GM18868 (cell line): ENCODE measurements around the gene TTC9.
"Not testable (repeated sequence)": the region's sequence is repeated elsewhere in the genome, so short reads cannot be mapped to it uniquely, and the experiment has no call there.

Experiments
- ATAC-seq: cut with Tn5 transposase; IDR thresholded peaks from one replicate; pipeline ENCODE4 v1.9.1; 2021; ENCODE audit warnings: mild to moderate bottlenecking, moderate library complexity; ENCODE audit not compliant: unreplicated experiment

Gene TTC9

GRCh38 chr14:70671652-70672644 is 30.2 kb downstream of the TTC9 start:
- ATAC-seq = no peak

GRCh38 chr14:70677341-70677740 is 35.6 kb downstream of the TTC9 start:
- no peak for ATAC-seq

GRCh38 chr14:70680748-70681147 is 39.0 kb downstream of the TTC9 start:
- no peak for ATAC-seq

DNA sequence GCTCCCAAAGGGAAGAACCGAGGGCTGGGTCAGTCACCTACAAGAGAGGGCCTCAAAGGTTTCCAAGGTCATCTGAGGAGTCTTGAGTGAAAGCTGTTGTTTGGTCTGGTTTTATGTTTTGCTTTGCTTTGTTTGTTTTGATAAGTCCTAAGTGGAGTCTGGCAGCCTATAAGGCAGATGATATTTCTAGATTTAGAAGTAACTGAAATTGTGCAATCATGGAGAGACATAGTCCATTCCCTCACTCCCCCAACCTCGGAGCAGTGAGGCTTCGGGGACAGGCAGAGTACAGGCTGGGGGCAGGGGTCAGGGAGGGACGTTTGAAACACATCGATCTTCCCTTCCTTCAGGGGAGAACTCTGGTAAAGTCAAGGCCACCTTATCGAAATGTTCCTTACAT is 42.3 kb downstream of the TTC9 start:
- no peak for ATAC-seq

DNA sequence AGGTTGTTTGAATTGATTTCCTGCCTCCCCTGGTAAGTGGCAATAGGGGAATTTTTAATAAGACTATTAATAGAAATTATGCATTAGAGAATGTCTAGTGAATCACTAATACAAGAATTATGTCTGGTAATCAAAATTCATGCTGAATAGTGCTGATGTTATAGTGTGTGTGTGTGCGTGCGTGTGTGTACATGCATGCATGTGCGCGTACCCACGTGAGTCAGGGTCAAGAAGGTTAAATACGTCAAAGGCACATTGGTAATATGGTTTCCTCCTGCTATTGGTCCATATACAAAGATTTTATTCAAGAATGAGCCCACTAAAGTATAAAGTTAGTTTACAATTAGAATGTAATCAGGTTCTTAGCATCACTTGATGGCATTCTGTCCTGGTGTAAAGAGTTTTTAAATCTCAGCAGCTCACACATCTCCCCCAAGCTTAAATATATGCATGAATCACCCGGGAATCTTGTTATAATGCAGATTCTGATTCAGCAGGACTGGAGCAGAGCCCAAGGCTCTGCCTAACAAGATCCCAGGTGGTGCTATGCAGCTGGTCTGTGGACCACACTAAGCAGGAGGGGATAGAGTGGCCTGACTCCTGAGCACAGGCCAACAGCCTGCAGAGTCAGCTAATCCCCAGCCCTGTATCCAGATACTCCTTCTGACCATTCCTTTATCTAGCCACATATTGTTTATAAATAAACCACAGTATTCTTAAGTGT is 43.9 kb downstream of the TTC9 start:
- ATAC-seq = no peak

- ATAC-seq = no peak
These were observed 50.5 kb downstream of the TTC9 start for GRCh38 chr14:70692210-70692609.

DNA sequence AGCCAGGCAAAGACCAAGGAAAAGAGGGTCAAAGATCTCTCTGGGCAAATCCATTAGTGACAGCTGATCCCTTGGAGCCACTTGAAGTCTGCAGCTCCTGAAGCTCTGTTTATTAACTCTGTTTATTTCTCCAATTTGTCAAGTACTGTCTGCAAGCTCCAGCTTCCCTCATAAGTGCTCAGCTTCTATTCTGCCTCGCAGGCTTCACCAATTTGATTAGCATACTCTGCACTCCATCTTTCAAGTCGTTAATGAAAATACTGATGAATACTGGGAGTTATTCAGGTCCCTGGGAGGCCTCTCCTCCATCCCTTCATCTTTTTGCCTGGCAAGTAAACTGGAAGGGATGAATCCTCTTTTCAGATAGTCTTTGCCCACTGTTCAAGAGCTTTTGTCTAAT is 54.3 kb downstream of the TTC9 start:
- no peak for ATAC-seq

GRCh38 chr14:70697701-70698100 is 56.0 kb downstream of the TTC9 start:
- ATAC-seq = no peak

GRCh38 chr14:70698288-70698687 is 56.6 kb downstream of the TTC9 start:
- no peak for ATAC-seq

DNA sequence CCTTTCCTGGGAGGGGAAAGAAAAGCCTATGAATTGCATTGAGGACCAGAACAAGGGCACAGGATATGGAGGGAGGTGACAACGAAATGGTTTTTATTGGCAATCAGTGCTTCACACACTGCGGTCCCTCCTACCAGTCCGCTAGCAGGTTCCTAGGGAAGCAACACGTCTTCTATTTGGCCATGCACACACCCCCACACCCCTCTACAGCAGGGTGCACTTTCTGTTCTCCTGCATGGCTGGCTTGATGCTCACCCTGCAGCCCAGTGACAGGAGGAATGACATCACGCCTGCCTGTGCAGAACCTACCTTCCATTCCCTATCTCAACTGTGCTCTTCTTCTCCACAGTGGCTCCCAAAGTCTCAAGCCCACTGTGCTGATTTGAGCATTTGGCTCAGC is 57.9 kb downstream of the TTC9 start:
- ATAC-seq = no peak

DNA sequence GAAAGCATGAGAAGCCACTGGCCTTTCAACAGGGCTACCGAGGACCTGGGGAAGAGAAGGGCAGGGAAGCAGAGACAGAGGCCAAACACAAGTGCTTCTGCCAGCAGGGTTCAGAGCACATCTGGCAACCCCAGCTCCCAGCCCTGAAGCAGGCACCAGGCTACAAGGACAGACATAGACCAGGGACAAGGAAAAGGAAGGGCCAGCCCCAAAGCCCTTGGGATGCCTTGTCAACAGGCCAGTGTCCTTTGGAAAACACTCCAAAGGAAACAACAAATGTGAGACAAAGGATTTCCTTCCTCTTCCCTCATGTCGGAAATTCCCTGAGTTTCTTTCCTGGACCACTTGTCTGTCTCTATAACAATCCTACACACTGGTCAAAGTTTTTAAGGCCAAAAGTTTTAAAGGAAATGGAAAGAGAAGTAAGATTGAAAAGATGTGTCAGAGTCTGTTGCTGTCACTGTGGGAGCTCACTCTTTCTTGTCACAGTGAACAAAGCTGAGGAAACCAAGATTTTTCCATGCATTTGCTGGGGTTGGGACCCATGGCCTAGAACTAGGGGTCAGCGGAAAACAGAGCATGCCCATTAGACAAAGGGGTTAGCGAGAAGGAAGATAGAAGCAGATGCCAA is 59.4 kb downstream of the TTC9 start:
- no peak for ATAC-seq

GRCh38 chr14:70701610-70702009 is 59.9 kb downstream of the TTC9 start:
- no peak for ATAC-seq

DNA sequence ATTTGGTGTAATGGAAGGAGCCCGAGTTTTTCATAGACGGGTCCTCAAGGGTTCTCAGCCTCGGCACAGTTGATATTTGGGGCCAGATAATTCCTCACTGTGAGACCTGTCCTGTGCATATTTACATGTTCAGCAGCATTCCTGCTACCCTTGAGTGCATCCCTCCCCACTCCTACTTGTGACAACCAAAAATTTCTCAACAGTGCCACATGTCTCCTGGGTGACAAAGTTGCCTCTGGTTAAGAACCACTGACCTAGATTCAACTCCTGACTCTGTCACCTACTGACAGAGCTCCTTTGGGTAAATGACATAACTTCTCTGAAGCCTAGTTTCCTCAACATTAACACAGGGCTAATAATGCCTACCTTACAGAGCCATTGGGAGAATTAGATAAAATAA is 60.4 kb downstream of the TTC9 start:
- no peak for ATAC-seq

DNA sequence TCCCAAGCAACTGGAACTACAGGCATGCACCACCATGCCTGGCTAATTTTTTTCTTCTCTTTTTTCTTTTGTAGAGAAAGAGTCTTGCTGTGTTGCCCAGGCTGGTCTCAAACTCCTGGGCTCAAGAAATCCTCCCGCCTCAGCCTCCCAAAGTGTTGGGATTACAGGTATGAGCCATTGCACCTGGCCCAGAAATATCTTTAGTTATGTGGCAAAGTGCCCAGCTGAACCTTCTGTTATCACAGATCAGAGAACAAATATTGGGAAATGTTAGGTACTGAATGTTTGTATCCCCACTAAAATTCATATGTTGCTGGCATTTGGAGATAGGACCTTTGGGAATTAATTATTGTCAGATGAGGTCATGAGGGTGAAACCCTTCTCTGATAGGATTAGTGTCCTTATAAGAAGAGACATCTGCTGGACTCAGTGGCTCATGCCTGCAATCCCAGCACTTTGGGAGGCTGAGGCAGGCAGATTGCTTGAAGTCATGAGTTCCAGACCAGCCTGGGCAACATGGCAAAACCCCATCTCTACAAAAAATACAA is 62.0 kb downstream of the TTC9 start:
- ATAC-seq = not testable (repeated sequence)

DNA sequence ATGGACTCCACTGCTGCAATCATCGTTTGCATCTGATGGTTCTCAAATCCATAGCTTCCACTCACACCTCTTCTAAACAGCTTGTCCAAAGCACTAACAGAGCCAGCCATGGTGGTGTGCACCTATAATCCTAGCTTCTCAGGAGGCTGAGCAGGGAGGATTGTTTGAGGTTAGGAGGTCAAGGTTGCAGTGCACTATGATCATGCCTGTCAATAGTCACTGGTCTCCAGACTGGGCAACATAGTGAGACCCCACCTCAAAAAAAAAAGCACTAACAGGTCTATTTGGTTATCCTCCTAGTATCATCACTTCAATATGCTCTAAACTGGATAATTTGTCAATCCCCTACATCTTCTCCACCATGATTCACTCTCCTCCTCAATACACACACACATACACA is 63.2 kb downstream of the TTC9 start:
- ATAC-seq = no peak

DNA sequence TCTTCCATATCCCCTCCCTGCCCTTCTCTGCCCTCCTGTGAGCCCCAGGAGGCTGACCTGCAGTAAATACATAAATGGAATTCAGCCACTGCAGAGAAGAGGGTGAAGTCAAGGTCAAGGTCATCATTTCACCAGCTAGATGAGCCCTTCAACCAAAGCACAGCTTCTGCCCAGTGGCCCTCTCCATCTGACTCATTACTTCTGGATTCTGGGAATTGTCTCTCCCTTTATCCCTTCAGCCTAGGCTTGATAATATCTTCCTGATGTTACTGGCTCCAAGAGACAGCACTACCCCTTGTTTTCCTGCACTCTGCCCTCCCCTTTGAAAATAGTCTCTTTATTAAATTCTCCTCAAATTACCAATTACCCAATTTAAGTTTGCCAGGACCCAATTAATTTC is 64.5 kb downstream of the TTC9 start:
- no peak for ATAC-seq

DNA sequence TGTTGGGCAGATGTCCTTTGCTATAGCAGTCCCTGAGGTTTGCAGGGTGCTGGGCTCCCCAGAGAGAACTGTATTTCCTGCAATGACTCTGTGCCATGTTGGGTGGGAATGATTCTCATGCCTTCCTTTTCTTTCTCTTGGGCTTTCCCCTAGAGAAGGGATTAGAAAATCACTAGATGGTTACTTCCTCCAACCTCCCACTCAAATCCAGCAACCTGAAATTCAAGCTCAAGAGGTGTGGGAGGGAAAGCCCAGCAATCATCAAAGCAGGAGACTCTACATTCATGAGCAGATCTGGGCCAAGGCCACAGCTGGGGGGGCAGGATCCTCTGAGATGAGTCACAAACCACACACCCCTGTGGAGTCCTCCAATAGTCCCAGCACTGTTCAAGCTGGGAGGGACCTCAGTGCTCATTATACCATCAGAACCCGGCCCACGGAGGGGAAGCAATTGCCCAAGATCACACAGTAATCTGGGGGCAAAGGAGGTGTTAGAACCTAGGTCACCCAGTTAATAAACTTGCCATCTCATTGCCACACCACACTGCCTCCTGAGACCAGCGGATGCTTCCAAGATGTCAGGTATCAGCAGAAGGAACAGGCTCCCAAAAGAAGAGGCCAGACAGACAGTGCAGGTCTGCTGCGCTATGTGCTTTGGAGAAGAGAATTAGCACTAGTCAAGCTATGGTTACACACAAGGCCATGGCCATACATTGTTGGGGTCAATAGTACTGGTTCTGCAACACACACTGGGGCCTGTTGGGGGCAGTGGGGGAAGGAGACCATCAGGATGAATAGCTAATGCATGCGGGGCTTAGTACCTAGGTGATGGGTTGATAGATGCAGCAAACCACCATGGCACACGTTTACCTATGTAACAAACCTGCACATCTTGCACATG is 65.7 kb downstream of the TTC9 start:
- peak; percentile 97 for ATAC-seq

DNA sequence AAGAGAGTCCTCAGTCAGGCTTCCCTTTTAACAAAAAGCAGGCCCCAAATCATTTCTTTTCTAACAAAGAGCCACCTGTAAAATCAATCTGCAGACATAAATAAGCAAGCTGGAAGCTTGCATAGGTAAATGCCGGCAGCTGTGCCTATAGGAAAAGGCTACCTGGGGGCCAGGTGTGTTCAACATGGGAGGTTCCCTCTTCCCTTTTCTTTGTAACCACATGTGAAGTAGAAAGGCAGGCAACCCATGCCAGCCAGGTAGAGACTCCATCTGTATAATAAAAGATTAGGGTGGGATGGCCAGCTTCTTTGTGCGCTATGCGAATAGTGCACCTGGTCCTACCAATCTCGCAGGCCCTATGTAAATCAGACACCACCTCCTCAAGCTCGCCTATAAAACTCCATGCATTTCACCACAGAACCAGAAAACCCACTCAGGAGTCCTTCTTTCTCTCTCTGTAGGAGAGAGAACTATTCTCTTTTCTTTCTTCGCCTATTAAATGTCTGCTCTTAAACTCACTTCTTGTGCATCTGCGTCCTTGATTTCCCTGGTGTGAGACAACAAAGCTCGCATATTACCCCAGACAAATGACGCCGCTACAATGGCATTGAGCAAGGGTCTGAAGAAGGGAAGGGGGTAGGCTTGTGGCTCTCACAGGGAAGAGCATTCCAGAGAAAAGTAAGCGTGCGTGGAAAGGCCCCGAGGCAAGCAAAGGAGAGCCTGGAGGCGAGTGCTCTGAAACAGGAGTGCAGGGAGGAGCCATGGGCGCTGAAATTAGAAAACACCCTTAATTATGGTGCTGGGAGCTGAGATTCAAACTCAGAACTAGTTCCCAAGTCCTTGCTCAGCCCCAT is 67.2 kb downstream of the TTC9 start:
- ATAC-seq = no peak

DNA sequence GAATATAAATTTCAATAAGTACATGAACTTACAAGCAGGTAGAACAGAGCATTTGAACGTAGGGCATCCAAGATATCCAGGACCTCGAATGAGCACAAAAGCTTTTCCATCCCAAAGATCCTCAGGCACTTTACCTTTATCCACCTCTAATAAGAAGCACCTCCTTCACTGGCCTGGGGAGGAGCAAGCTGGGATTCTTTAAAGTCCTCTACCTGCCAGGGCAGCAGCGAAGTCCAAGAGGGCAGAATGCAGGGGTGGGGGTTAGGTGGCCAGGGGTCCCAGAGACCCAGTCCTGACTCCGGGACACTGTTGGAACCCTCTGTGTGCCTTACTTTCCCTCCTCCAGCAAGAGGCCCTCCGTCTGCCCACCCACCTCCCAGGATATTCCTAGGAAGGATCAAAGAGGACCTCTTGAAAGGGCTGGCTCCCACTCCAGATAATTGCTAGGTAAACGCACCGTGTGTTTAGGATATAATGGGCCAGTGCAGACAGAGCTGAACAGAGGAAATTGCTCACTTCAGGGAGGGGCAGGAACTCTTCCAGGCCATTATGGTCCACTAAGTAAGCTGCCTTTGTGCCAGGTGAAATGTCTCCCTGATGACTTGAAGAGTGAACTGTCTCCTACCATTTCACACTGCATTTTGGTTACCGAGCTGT is 68.1 kb downstream of the TTC9 start:
- no peak for ATAC-seq
